Measurements from ENCODE around the gene NRARP. TPM values are rescaled to one million over a fixed set of nuclear protein-coding genes. Genes with fewer than 3 reads are reported as not detected.

Gene NRARP
- total and polyA plus RNA-seq, 2 donors (not counting 1 experiment from before 2014, with no cell fraction given): 5.7 to 11.5 TPM

GRCh38 chr9:137325124-137325523 lies 23.1 kb upstream of the NRARP start:
- H3K9ac ChIP-seq (ENCODE audit: low read length): no peak overlapping the region
- Mint-ChIP-seq H3K4me1 (peaks cover 33% of the 10 kb centered on the region), H3K27ac (peak overlapping the region; percentile 26), H3K27me3 (peaks cover 11% of the 10 kb centered on the region), H3K9me3 (ENCODE audit: insufficient read depth) (peaks cover 2% of the 10 kb centered on the region), H3K4me3 (no peak overlapping the region)
- H2AFZ ChIP-seq (ENCODE audit: insufficient read depth, low read depth, low read length, poor library complexity, severe bottlenecking): no peak overlapping the region
- no peak overlapping the region for H3K27ac ChIP-seq (ENCODE audit: low read length in 2 of 2)
- H3K79me2 ChIP-seq (ENCODE audit: control insufficient read depth, insufficient read depth, low read length): no peaks in the 10 kb centered on the region
- CTCF ChIA-PET: interaction anchor here (4.0 kb wide), 1 partner anchor 22 kb away, joined by 21 read pairs; the partner anchor contains the start of gene NRARP
- H3K36me3 ChIP-seq (replicated peaks in 1 of 2; ENCODE audit: control extremely low read depth in 1 of 2, control insufficient read depth in 1 of 2, extremely low read depth in 1 of 2, insufficient read depth in 2 of 2, low read length in 1 of 2): no peaks in the 10 kb centered on the region
- H4K20me1 ChIP-seq (ENCODE audit: control insufficient read depth, insufficient read depth, low read length, poor library complexity, severe bottlenecking): no peaks in the 10 kb centered on the region
- intact Hi-C loops (cut with micrococcal nuclease): no loop called here
- WGBS (ENCODE audit: insufficient coverage): 95% methylated on average over 10 of the region's 10 CpGs
- H3K4me3 ChIP-seq (ENCODE audit: control extremely low read depth in 1 of 5, extremely low read depth in 1 of 5, insufficient read depth in 1 of 5, low read depth in 2 of 5, low read length in 4 of 5): no peak overlapping the region
- TF ChIP-seq EZH2 (IDR thresholded peaks at IDR 0.05; ENCODE audit: borderline replicate concordance, insufficient read depth, low read depth, low read length, poor library complexity, severe bottlenecking) (no peak), CTCF (IDR thresholded peaks at IDR 0.05) (no peak)
- peaks cover 0 to 14% (median 0%) of the 10 kb centered on the region in 3 donors for H3K9me3 ChIP-seq (ENCODE audit: control extremely low read depth in 1 of 3, control insufficient read depth in 2 of 3, insufficient read depth in 1 of 3, low read length in 2 of 3)
- H3K27me3 ChIP-seq (replicated peaks in 1 of 4; ENCODE audit: control extremely low read depth in 1 of 4, control insufficient read depth in 3 of 4, insufficient read depth in 4 of 4, low read length in 3 of 4): peaks cover 0 to 6% (median 3%) of the 10 kb centered on the region in 4 experiments
- peaks cover 27 to 37% of the 10 kb centered on the region in 2 donors for H3K4me1 ChIP-seq (ENCODE audit: control insufficient read depth in 2 of 2, insufficient read depth in 2 of 2, low read length in 2 of 2)
- DNase-seq (peak; percentile 6), ATAC-seq (ENCODE audit: low read depth) (no peak)
- no peak overlapping the region for H3K4me2 ChIP-seq (replicated peaks; ENCODE audit: low read depth, low read length, poor library complexity, severe bottlenecking)
- POLR2A ChIA-PET: no interaction called here

DNA sequence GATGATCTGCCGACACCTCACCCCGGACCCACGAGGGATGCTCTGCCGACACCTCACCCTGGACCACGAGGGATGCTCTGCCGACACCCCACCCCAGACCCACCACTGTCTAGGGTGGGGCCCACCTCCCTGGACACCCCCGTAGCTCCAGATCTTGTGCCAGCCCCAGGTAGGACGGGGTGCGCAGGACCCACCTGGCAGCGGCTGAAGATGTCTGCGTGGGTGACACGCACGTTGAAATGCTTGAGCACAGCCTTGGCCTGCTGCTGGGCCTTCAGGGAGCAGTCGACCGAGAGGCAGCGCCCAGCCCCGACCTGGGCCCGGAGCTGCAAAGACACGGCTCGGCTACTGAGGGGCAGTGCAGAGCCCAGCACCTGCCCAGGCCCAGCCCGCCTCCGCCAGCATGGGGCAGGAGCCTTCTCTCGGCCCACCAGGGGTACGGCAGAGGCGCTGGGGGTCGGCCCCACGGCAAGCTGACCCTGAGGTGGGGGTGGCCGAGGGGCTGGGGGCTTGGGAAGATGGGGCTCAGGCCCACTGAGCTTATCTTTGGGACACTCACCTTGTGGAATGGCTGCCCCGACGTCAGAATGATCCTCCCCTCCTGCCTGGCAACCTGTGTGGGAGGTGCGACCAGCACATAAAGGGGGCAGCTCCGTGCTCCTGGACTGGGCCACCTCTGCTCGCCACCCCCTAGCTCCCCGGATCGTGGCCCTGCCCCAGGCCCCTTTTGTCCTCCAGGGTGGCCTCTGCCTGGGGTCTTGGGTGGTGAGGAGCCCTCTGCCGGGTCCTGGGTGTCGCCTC lies 21.7 kb upstream of the NRARP start:
- Histone ChIP-seq H3K4me2 (replicated peaks; ENCODE audit: low read depth, low read length, poor library complexity, severe bottlenecking) (no peak overlapping the region), H3K4me3 (ENCODE audit: control extremely low read depth in 1 of 5, extremely low read depth in 1 of 5, insufficient read depth in 1 of 5, low read depth in 2 of 5, low read length in 4 of 5) (no peak overlapping the region), H3K79me2 (ENCODE audit: control insufficient read depth, insufficient read depth, low read length) (no peaks in the 10 kb centered on the region), H3K4me1 (ENCODE audit: control insufficient read depth in 2 of 2, insufficient read depth in 2 of 2, low read length in 2 of 2) (peaks cover 29 to 42% of the 10 kb centered on the region in 2 donors), H3K9ac (ENCODE audit: low read length) (no peak overlapping the region), H4K20me1 (ENCODE audit: control insufficient read depth, insufficient read depth, low read length, poor library complexity, severe bottlenecking) (no peaks in the 10 kb centered on the region), H2AFZ (ENCODE audit: insufficient read depth, low read depth, low read length, poor library complexity, severe bottlenecking) (no peak overlapping the region), H3K36me3 (replicated peaks in 1 of 2; ENCODE audit: control extremely low read depth in 1 of 2, control insufficient read depth in 1 of 2, extremely low read depth in 1 of 2, insufficient read depth in 2 of 2, low read length in 1 of 2) (no peaks in the 10 kb centered on the region), H3K9me3 (ENCODE audit: control extremely low read depth in 1 of 3, control insufficient read depth in 2 of 3, insufficient read depth in 1 of 3, low read length in 2 of 3) (peaks cover 0 to 9% (median 0%) of the 10 kb centered on the region in 3 donors), H3K27ac (ENCODE audit: low read length in 2 of 2) (no peak overlapping the region), H3K27me3 (replicated peaks in 1 of 4; ENCODE audit: control extremely low read depth in 1 of 4, control insufficient read depth in 3 of 4, insufficient read depth in 4 of 4, low read length in 3 of 4) (peaks cover 0 to 6% (median 3%) of the 10 kb centered on the region in 4 experiments)
- Mint-ChIP-seq H3K9me3 (ENCODE audit: insufficient read depth) (peaks cover 2% of the 10 kb centered on the region), H3K27ac (no peak overlapping the region), H3K4me1 (peaks cover 38% of the 10 kb centered on the region), H3K27me3 (peaks cover 11% of the 10 kb centered on the region), H3K4me3 (no peak overlapping the region)
- CTCF ChIA-PET: interaction anchor here (4.0 kb wide), 1 partner anchor 21 kb away, joined by 21 read pairs; the partner anchor contains the start of gene NRARP
- 94% methylated on average over 30 of the region's 37 CpGs for WGBS (ENCODE audit: insufficient coverage)
- no peak for ATAC-seq (ENCODE audit: low read depth)
- intact Hi-C loops (cut with micrococcal nuclease): no loop called here
- TF ChIP-seq CTCF (IDR thresholded peaks at IDR 0.05) (no peak), EZH2 (IDR thresholded peaks at IDR 0.05; ENCODE audit: borderline replicate concordance, insufficient read depth, low read depth, low read length, poor library complexity, severe bottlenecking) (no peak)
- POLR2A ChIA-PET: interaction anchor here (0.6 kb wide), 1 partner anchor 100 kb away, joined by 3 read pairs; no protein-coding TSS in a partner anchor
- peak; percentile 11 for DNase-seq
